Measurements from ENCODE around the gene ARHGAP31. TPM values are rescaled to one million over a fixed set of nuclear protein-coding genes. Genes with fewer than 3 reads are reported as not detected.
A peak's percentile ranks its signal among the peaks of the same experiment; 100 is the strongest.
"Not testable (repeated sequence)": the region's sequence is repeated elsewhere in the genome, so short reads cannot be mapped to it uniquely, and the experiment has no call there.

Gene ARHGAP31, protein sequence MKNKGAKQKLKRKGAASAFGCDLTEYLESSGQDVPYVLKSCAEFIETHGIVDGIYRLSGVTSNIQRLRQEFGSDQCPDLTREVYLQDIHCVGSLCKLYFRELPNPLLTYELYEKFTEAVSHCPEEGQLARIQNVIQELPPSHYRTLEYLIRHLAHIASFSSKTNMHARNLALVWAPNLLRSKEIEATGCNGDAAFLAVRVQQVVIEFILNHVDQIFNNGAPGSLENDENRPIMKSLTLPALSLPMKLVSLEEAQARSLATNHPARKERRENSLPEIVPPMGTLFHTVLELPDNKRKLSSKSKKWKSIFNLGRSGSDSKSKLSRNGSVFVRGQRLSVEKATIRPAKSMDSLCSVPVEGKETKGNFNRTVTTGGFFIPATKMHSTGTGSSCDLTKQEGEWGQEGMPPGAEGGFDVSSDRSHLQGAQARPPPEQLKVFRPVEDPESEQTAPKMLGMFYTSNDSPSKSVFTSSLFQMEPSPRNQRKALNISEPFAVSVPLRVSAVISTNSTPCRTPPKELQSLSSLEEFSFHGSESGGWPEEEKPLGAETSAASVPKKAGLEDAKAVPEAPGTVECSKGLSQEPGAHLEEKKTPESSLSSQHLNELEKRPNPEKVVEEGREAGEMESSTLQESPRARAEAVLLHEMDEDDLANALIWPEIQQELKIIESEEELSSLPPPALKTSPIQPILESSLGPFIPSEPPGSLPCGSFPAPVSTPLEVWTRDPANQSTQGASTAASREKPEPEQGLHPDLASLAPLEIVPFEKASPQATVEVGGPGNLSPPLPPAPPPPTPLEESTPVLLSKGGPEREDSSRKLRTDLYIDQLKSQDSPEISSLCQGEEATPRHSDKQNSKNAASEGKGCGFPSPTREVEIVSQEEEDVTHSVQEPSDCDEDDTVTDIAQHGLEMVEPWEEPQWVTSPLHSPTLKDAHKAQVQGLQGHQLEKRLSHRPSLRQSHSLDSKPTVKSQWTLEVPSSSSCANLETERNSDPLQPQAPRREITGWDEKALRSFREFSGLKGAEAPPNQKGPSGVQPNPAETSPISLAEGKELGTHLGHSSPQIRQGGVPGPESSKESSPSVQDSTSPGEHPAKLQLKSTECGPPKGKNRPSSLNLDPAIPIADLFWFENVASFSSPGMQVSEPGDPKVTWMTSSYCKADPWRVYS (N-terminal part only)
- total RNA-seq: 1 to 10 TPM; 1.6 to 1.7 TPM

DNA sequence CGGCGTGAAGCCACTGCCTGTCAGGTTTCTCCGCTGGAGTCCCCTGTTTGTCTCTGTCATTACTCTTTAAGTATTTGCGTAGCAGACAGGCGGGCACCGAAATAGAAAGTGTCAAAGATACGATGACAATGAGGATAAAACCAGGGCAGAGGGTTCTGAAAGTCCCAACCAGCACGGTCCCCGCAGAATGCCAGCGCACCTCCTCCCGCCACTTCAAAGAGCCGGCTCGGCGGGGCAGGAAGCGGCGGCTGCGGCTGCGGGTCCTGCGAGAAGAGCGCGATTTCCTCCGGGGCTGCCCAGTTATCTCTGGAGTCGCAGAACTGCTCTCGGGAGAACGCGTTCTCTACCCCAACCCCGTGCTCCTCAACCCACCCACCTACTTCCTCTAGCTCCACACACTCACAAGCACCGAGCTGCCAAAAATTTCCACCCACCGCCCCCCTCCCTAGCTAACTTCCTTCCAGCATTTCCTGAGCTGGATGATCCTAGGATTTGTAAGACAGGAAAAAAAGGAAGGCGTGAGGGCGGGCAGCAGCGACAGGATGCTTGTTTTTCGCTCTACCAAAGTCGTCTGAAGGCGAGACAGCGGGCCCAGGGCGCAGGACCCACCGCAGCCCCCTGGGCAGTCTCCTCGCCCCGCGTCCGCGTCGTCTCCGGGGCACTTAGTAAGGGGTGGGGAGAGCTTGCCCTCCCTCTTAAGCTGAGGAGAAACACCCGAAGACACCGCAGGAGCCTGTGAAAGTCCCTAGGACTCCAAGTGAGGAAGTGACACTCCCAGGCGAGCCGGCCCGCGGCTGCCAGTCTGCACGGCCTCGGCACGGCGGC is at the start of gene ARHGAP31:
ARHGAP31 (plus strand) TSS at position 513 of the 825 bp plus-strand sequence. CDS start 522 bp downstream, outside the sequence.
- H3K4me3 Mint-ChIP-seq: peak within 1 kb of the TSS; percentile 76
- DNase-seq (peak; percentile 84), ATAC-seq (ENCODE audit: low read depth) (peak; percentile 72)
- H3K27me3 Mint-ChIP-seq: peaks cover 3% of the 10 kb centered on the region
- H3K4me1 Mint-ChIP-seq: peaks cover 37% of the 10 kb centered on the region
- H3K36me3 Mint-ChIP-seq: no peaks in the 10 kb centered on the region
- POLR2A ChIA-PET: interaction anchor here (1.3 to 2.7 kb wide), 3 partner anchors 29 to 204 kb away, joined by 4 to 13 read pairs (median 4); partner anchors contain the start of gene TIMMDC1
- H3K9me3 Mint-ChIP-seq: no peaks in the 10 kb centered on the region
- peak within 1 kb of the TSS; percentile 70 for H3K27ac Mint-ChIP-seq

DNA sequence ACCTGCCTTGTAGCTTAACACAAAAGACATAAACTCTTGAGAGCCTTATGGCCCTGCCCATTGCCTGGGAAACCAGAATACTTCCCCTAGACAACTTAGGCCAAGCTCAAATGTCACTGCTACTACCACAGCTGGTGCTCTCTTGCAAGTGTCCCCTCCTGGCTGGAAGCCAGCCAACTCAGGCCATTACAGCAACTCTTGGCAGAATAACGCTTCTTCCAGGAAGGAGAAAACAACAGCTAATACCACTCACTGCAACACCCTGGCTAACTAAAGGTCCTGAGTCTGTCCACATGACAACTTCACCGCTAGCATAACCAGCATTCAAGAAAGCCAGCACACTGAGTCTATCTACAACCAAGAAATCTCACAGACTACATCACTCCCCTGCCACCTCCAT is 48.4 kb upstream of the ARHGAP31 start:
- DNase-seq (no peak), ATAC-seq (ENCODE audit: low read depth) (no peak)
- POLR2A ChIA-PET: interaction anchor here (1.2 kb wide), 1 partner anchor 14 kb away, joined by 3 read pairs; no protein-coding TSS in a partner anchor
- H3K4me3 Mint-ChIP-seq: no peak overlapping the region
- H3K27ac Mint-ChIP-seq: no peak overlapping the region
- peaks cover 5% of the 10 kb centered on the region for H3K4me1 Mint-ChIP-seq
- H3K9me3 Mint-ChIP-seq: peaks cover 9% of the 10 kb centered on the region
- peaks cover 8% of the 10 kb centered on the region for H3K27me3 Mint-ChIP-seq
- H3K36me3 Mint-ChIP-seq: peaks cover 4% of the 10 kb centered on the region

DNA sequence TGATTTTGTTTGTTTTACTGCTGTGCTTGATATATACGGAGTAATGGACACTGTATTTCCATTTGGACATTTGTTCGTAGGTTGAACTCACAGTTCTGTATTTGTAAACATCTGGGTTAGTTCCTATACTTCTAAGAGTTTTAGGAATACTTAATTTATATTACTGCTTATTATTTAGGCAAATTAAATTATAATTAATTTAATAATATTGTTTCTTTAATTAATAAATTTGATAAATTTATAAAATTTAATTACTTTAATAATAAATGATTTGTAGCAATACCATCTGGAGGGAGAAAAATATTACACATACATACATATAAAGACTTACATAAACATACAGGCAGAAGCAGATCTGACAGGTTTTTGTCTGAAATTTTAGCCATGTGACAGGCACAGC is 39.0 kb upstream of the ARHGAP31 start:
- Mint-ChIP-seq H3K4me3 (no peak overlapping the region), H3K4me1 (no peaks in the 10 kb centered on the region)

DNA sequence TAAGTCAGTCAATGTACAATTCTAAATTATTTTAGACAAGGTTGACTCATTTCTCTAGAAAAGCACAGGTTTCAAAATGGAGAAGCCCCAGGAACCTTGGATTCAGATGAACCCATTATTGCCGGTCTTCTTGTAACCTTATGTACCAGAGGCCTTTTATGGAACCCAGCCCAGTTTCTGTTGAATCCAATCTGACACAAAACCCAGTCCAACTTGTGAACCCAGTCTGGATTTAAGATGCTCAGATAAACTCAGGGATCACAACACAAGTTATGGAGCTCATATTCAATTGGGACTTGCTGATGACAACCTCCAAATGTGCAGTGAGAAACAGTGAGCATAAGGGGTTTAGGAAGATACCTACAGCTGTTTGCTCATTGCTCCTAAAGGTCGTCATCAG is 37.1 kb upstream of the ARHGAP31 start:
- no peaks in the 10 kb centered on the region for H3K9me3 Mint-ChIP-seq

More for the DNA sequence above, 39.0 kb upstream of the ARHGAP31 start:
- ATAC-seq (ENCODE audit: low read depth): no peak
- H3K9me3 Mint-ChIP-seq: no peaks in the 10 kb centered on the region
- DNase-seq: no peak
- H3K27me3 Mint-ChIP-seq: peaks cover 4% of the 10 kb centered on the region
- H3K27ac Mint-ChIP-seq: no peak overlapping the region
- POLR2A ChIA-PET: no interaction called here
- no peaks in the 10 kb centered on the region for H3K36me3 Mint-ChIP-seq

DNA sequence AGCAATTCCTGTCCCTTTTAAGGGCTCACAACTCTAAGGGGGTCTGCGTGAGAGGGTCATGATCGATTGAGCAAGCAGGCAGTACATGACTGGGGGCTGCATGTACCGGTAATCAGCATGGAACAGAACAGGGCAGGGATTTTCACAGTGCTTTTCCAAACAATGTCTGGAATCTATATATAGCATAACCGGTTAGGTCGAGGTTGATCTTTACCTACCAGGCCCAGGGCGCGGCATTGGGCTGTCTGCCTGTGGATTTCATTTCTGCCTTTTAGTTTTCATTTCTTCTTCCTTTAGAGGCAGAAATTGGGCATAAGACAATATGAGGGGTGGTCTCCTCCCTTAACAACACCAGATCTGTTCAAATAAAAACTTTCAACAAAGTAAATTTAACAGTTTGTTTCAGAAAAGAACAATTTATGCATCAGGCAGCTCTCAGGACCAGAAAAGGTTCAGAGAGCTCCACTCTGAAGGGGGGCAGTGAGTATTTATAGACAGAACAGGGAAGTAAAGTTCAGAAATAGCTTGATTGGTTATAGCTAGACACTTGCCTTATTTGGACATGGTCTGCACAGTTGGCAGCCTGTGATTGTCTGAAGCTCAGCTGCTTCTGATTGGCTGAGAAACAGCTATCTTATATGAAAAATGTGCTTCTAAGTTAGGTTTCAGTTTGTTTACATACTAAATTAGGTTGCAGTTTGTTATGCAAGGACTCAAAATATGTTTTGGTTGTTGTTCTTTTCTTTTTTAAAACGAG is 36.4 kb upstream of the ARHGAP31 start:
- Mint-ChIP-seq H3K27me3 (peaks cover 2% of the 10 kb centered on the region), H3K27ac (no peak overlapping the region), H3K4me1 (no peaks in the 10 kb centered on the region), H3K36me3 (no peaks in the 10 kb centered on the region), H3K4me3 (no peak overlapping the region), H3K9me3 (no peaks in the 10 kb centered on the region)
- POLR2A ChIA-PET: interaction anchor here (1.6 kb wide), 1 partner anchor 17 kb away, joined by 4 read pairs; the partner anchor contains the start of gene B4GALT4
- no peak for ATAC-seq (ENCODE audit: low read depth)
- no peak for DNase-seq

More for the DNA sequence above, 37.1 kb upstream of the ARHGAP31 start:
- no peak overlapping the region for H3K27ac Mint-ChIP-seq
- H3K36me3 Mint-ChIP-seq: no peaks in the 10 kb centered on the region
- DNase-seq (no peak), ATAC-seq (ENCODE audit: low read depth) (no peak)
- H3K4me3 Mint-ChIP-seq: no peak overlapping the region
- POLR2A ChIA-PET: interaction anchor here (1.6 kb wide), 1 partner anchor 16 kb away, joined by 4 read pairs; the partner anchor contains the start of gene B4GALT4
- no peaks in the 10 kb centered on the region for H3K4me1 Mint-ChIP-seq
- peaks cover 4% of the 10 kb centered on the region for H3K27me3 Mint-ChIP-seq

DNA sequence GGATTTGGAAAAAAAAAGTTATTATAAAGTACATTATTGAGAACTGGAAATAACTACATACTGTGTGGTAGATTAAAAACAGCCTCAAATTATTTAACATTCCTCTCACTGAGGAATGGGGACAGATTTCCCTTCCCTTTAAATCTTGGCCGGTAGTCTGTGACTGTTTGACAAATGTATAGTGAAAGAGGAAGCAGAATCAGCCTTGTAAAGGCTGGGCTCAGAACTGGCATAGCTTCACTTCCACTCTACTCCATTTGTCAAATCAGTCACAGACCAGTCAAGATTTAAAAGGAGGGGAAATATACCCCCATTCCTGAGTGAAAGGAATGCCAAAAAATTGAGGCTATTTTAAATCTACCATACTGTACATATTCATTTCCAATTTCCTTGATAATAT is 35.3 kb upstream of the ARHGAP31 start:
- Mint-ChIP-seq H3K4me3 (no peak overlapping the region), H3K27me3 (peaks cover 1% of the 10 kb centered on the region), H3K27ac (no peak overlapping the region), H3K36me3 (no peaks in the 10 kb centered on the region), H3K9me3 (no peaks in the 10 kb centered on the region), H3K4me1 (no peaks in the 10 kb centered on the region)
- ATAC-seq (ENCODE audit: low read depth): no peak
- DNase-seq: no peak
- POLR2A ChIA-PET: no interaction called here

DNA sequence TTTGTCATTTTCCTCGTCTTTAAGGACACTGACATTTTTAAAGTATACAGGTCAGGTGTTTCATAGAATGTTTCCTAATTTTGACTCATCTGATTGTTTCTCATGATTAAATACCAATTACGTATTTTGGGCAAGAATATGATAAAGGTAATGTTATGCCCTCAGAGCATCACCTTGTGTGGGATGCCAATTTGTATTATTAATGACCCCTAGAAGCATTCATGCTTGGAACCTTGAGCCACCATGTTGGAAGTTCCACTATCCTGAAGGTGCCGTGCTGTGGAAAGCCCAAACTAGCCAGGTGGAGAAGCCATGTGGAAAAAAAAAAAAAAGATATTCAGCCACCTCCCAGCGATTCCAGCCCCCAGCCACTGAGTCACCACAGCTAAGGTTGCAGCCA is 34.4 kb upstream of the ARHGAP31 start:
- Mint-ChIP-seq H3K36me3 (no peaks in the 10 kb centered on the region), H3K4me1 (no peaks in the 10 kb centered on the region), H3K27ac (no peak overlapping the region), H3K27me3 (peaks cover 1% of the 10 kb centered on the region), H3K9me3 (no peaks in the 10 kb centered on the region), H3K4me3 (no peak overlapping the region)
- ATAC-seq (ENCODE audit: low read depth) (no peak), DNase-seq (no peak)
- POLR2A ChIA-PET: interaction anchor here (1.5 kb wide), 1 partner anchor 14 kb away, joined by 3 read pairs; no protein-coding TSS in a partner anchor

DNA sequence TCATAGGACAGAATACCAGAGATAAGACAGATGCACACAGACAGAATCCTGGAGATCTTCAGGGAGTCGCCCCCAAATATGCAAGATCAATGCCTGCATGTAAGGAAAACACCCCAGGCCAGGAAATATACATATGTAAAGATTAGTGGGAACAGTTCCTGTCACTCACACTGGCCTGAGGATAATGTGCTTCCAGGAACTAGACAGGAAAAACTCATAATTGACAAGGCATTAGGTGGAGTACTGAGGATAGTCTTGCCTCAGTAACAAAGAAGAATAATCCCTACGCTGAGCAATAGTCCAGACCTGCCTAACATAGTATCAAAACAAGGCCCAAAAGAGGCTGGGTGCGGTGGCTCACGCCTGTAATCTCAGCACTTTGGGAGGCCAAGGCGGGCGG is 33.1 kb upstream of the ARHGAP31 start:
- ATAC-seq (ENCODE audit: low read depth) (no peak), DNase-seq (no peak)
- Mint-ChIP-seq H3K27me3 (peaks cover 3% of the 10 kb centered on the region), H3K4me1 (no peaks in the 10 kb centered on the region), H3K36me3 (no peaks in the 10 kb centered on the region), H3K9me3 (no peaks in the 10 kb centered on the region), H3K4me3 (no peak overlapping the region), H3K27ac (no peak overlapping the region)
- POLR2A ChIA-PET: interaction anchor here (1.5 kb wide), 1 partner anchor 15 kb away, joined by 3 read pairs; no protein-coding TSS in a partner anchor

DNA sequence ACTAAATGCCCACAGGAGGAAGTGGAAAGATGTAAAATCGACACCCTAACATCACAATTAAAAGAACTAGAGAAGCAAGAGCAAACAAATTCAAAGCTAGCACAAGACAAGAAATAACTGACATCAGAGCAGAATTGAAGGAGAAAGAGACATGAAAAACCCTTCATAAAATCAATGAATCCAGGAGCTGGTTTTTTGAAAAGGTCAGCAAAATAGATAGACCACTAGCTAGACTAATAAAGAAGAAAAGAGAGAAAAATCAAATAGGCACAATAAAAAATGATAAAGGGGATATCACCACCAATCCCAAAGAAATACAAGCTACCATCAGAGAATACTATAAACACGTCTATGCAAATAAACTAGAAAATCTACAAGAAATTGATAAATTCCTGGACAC is 24.0 kb upstream of the ARHGAP31 start:
- H3K4me3 Mint-ChIP-seq; H3K36me3 Mint-ChIP-seq; H3K4me1 Mint-ChIP-seq; H3K27ac Mint-ChIP-seq; ATAC-seq (ENCODE audit: low read depth); DNase-seq; POLR2A ChIA-PET: not testable (repeated sequence)
- Mint-ChIP-seq H3K27me3 (peaks cover 27% of the 10 kb centered on the region), H3K9me3 (peaks cover 14% of the 10 kb centered on the region)

DNA sequence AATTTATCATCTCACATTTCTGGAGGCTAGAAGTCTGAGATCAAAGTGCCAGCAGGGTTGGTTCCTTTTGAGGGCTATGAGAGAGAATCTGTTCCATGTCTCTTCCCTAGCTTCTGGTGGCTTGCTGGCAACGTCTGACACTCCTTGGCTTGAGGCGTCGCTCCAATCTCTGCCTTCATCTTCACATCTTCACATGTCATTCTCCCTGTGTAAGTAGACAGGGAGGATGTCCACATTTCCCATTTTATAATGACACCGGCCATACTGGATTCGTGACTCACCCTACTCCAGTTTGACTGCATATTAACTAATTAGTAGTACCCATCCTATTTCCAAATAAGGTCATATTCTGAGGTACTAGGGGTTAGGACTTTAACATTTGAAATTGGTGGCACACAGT is 17.5 kb upstream of the ARHGAP31 start:
- Mint-ChIP-seq H3K4me1 (no peaks in the 10 kb centered on the region), H3K4me3 (no peak overlapping the region), H3K27me3 (peaks cover 6% of the 10 kb centered on the region), H3K27ac (no peak overlapping the region), H3K36me3 (peaks cover 3% of the 10 kb centered on the region), H3K9me3 (peaks cover 3% of the 10 kb centered on the region)
- POLR2A ChIA-PET: no interaction called here
- DNase-seq (no peak), ATAC-seq (ENCODE audit: low read depth) (no peak)

DNA sequence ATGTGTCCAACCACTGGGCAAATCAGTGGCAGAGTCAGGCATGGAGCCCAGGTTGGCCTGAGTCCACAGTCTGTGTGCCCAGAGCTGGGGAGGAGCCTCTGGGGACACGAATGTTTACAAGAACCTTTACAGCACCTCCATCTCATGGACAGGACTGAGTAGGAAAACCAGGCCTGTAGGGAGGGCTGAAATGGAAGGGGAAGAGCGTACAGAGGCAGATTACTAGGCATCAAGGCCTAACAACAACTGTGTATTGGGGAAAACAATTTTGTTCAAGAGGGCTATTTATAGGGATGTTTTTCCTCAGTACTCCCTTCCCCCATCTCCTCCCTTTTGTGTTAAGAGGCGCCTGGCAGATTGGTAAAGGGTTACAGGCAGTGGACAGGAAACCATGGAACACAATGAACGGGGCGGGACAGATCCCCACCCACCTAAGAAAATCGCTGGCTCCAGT is 15.1 kb upstream of the ARHGAP31 start:
- Mint-ChIP-seq H3K36me3 (peaks cover 14% of the 10 kb centered on the region), H3K9me3 (peaks cover 12% of the 10 kb centered on the region), H3K27ac (no peak overlapping the region), H3K4me3 (no peak overlapping the region), H3K27me3 (no peaks in the 10 kb centered on the region), H3K4me1 (no peaks in the 10 kb centered on the region)
- DNase-seq: no peak
- POLR2A ChIA-PET: no interaction called here
- ATAC-seq (ENCODE audit: low read depth): no peak

Data from activated naive CD8-positive, alpha-beta T cell treated with anti-CD3 and anti-CD28 coated beads, Interleukin-2, amount 10 ng/mL, durations not matched to agents 7 days and 5 days (primary cell).